ENCODE measurements around the gene KDM7A. TPM values are rescaled to one million over a fixed set of nuclear protein-coding genes. Genes with fewer than 3 reads are reported as not detected.

Gene KDM7A
- total and polyA plus RNA-seq, 10 of the 15 experiments (the other 5 are each of a cell fraction or from before 2014, with no cell fraction given) = 0.07 to 0.96 (median 0.74) TPM

GRCh38 chr7:140196361-140197217 lies 19.8 kb upstream of the KDM7A start:
- Histone ChIP-seq H3K4me1 (ENCODE audit: control insufficient read depth, insufficient read depth, low read length) (no peaks in the 10 kb centered on the region), H3K9ac (ENCODE audit: control insufficient read depth, insufficient read depth, low read length) (no peak overlapping the region), H3K9me3 (replicated peaks; ENCODE audit: control insufficient read depth, insufficient read depth, low read length) (peaks cover 5% of the 10 kb centered on the region; the same call in 2 of the 3 replicates), H2AFZ (ENCODE audit: control insufficient read depth, low read depth, low read length) (no peak overlapping the region), H4K20me1 (ENCODE audit: control insufficient read depth, insufficient read depth) (no peaks in the 10 kb centered on the region), H3K36me3 (ENCODE audit: control insufficient read depth in 2 of 2, insufficient read depth in 2 of 2, low read length in 1 of 2) (no peaks in the 10 kb centered on the region), H3K4me2 (ENCODE audit: control insufficient read depth, insufficient read depth) (no peak overlapping the region), H3K27me3 (replicated peaks in 1 of 2; ENCODE audit: control insufficient read depth in 2 of 2, insufficient read depth in 2 of 2, low read length in 1 of 2) (peaks cover 0 to 3% of the 10 kb centered on the region in 2 experiments; a peak in 1 of 4 replicates), H3K4me3 (no peak overlapping the region), H3K79me2 (ENCODE audit: control insufficient read depth, insufficient read depth, low read length) (no peaks in the 10 kb centered on the region), H3K27ac (ENCODE audit: control insufficient read depth, insufficient read depth) (no peak overlapping the region)
- CTCF ChIA-PET = interaction anchor here (1.8 kb wide), 1 partner anchor 13 kb away, joined by 6 read pairs; no protein-coding TSS in a partner anchor
- POLR2A ChIA-PET = no interaction called here
- TF ChIP-seq SIN3A (IDR thresholded peaks at IDR 0.05; ENCODE audit: low read depth, low read length) (no peak), SPI1 (IDR thresholded peaks at IDR 0.05; ENCODE audit: borderline replicate concordance, insufficient read depth, low read depth, low read length) (0 out of 2 replicates have a peak, but pooled peaks have one; percentile 27)
- SMC1A ChIA-PET (ENCODE audit: uncharacterized antibody, unreplicated experiment) = no interaction called here
- ATAC-seq (no peak), FAIRE-seq (no peak), DNase-seq (ENCODE audit: low read depth, low spot score) (no peak)
- in situ Hi-C loops (cut with MboI) = no loop called here
- intact Hi-C loops (cut with micrococcal nuclease; ENCODE audit: unreplicated experiment) = no loop called here
- 59% methylated on average over 10 of the region's 10 CpGs for WGBS (ENCODE audit: insufficient coverage, insufficient replicate concordance, low lambda C conversion rate, missing lambda C conversion rate)
- no TSS peak for BruUV-seq (replicated peaks)
- RAD21 ChIA-PET (ENCODE audit: unreplicated experiment) = no interaction called here

DNA sequence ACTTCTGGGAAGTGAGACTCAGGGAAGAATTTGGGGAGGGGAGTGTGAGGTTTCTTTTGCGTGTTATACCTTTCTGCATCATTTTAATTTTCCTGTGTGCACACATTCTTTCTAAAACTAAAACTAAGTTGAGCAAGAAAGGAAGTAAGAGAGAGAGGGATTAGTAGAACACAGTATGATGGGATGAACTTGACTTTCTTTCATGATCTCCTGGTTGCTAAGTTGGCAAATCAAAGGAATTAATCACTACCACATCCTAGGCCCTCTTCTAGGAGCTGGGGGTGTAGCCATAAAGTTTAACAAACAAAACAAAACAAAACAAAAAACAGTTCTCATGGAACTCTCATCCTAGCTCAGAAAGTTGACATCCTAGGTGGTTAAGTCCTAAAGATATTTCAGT lies 19.1 kb upstream of the KDM7A start:
- ATAC-seq (no peak), DNase-seq (ENCODE audit: low read depth, low spot score) (no peak)
- no peaks in the 10 kb centered on the region for H3K79me2 ChIP-seq (ENCODE audit: control insufficient read depth, insufficient read depth, low read length)

More for the DNA sequence above, 19.1 kb upstream of the KDM7A start:
- TF ChIP-seq CHD2 (IDR thresholded peaks at IDR 0.05; ENCODE audit: borderline replicate concordance, low read depth, low read length) (no peak), EZH2 (IDR thresholded peaks at IDR 0.05; ENCODE audit: borderline replicate concordance, control insufficient read depth, low read depth, low read length) (no peak), ZNF384 (IDR thresholded peaks at IDR 0.05; ENCODE audit: borderline replicate concordance, low read depth, low read length) (no peak), ATF3 (IDR thresholded peaks at IDR 0.05; ENCODE audit: borderline replicate concordance, extremely low read depth, low read depth, low read length) (no peak), CBFB (IDR thresholded peaks at IDR 0.05; ENCODE audit: low read depth) (no peak)
- TF ChIP-seq, protein P1, sequence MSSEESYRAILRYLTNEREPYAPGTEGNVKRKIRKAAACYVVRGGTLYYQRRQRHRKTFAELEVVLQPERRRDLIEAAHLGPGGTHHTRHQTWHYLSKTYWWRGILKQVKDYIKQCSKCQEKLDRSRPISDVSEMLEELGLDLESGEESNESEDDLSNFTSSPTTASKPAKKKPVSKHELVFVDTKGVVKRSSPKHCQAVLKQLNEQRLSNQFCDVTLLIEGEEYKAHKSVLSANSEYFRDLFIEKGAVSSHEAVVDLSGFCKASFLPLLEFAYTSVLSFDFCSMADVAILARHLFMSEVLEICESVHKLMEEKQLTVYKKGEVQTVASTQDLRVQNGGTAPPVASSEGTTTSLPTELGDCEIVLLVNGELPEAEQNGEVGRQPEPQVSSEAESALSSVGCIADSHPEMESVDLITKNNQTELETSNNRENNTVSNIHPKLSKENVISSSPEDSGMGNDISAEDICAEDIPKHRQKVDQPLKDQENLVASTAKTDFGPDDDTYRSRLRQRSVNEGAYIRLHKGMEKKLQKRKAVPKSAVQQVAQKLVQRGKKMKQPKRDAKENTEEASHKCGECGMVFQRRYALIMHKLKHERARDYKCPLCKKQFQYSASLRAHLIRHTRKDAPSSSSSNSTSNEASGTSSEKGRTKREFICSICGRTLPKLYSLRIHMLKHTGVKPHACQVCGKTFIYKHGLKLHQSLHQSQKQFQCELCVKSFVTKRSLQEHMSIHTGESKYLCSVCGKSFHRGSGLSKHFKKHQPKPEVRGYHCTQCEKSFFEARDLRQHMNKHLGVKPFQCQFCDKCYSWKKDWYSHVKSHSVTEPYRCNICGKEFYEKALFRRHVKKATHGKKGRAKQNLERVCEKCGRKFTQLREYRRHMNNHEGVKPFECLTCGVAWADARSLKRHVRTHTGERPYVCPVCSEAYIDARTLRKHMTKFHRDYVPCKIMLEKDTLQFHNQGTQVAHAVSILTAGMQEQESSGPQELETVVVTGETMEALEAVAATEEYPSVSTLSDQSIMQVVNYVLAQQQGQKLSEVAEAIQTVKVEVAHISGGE (CRISPR knock-in tag; IDR thresholded peaks at IDR 0.05) = no peak
- H3K9ac ChIP-seq (ENCODE audit: control insufficient read depth, insufficient read depth, low read length) = no peak overlapping the region
- FAIRE-seq = peak; percentile 44
- 100% methylated on average over 1 of the region's 1 CpG for WGBS (ENCODE audit: insufficient coverage, insufficient replicate concordance, low lambda C conversion rate, missing lambda C conversion rate)
- H3K4me3 ChIP-seq = no peak overlapping the region
- CTCF ChIA-PET = no interaction called here
- H3K27me3 ChIP-seq (replicated peaks in 1 of 2; ENCODE audit: control insufficient read depth in 2 of 2, insufficient read depth in 2 of 2, low read length in 1 of 2) = peaks cover 0 to 3% of the 10 kb centered on the region in 2 experiments; a peak in 1 of 4 replicates
- SMC1A ChIA-PET (ENCODE audit: uncharacterized antibody, unreplicated experiment) = no interaction called here
- in situ Hi-C loops (cut with MboI) (no loop called here), intact Hi-C loops (cut with micrococcal nuclease; ENCODE audit: unreplicated experiment) (no loop called here)
- RAD21 ChIA-PET (ENCODE audit: unreplicated experiment) = no interaction called here
- H3K4me1 ChIP-seq (ENCODE audit: control insufficient read depth, insufficient read depth, low read length) = no peaks in the 10 kb centered on the region
- peaks cover 5% of the 10 kb centered on the region; the same call in 2 of the 3 replicates for H3K9me3 ChIP-seq (replicated peaks; ENCODE audit: control insufficient read depth, insufficient read depth, low read length)
- no peaks in the 10 kb centered on the region for H3K36me3 ChIP-seq (ENCODE audit: control insufficient read depth in 2 of 2, insufficient read depth in 2 of 2, low read length in 1 of 2)
- no peak overlapping the region for H3K4me2 ChIP-seq (ENCODE audit: control insufficient read depth, insufficient read depth)
- H3K27ac ChIP-seq (ENCODE audit: control insufficient read depth, insufficient read depth) = no peak overlapping the region
- no peak overlapping the region for H2AFZ ChIP-seq (ENCODE audit: control insufficient read depth, low read depth, low read length)
- POLR2A ChIA-PET = no interaction called here
- BruUV-seq (replicated peaks) = no TSS peak
- H4K20me1 ChIP-seq (ENCODE audit: control insufficient read depth, insufficient read depth) = no peaks in the 10 kb centered on the region

All from GM12878 (cell line).